HEK293T (cell line): ENCODE data around the gene RELA.

Source experiments
- BHLHE40 ChIP-seq: fragments of 450-650 bp; IDR thresholded peaks from 2 replicates; pipeline ENCODE4 v1.6.1; 2016; ENCODE audit warnings: mild to moderate bottlenecking, moderate library complexity, borderline replicate concordance
- ELF4 ChIP-seq: fragments of 450-650 bp; IDR thresholded peaks from 2 replicates; pipeline ENCODE4 v1.6.1; 2017; ENCODE audit warnings: antibody characterized with exemption
- FOXA1 ChIP-seq: fragments of 450-650 bp; IDR thresholded peaks from 2 replicates; pipeline ENCODE4 v1.6.1; 2016; ENCODE audit warnings: mild to moderate bottlenecking
- FOXK2 ChIP-seq: fragments of 450-650 bp; IDR thresholded peaks from 2 replicates; pipeline ENCODE4 v1.6.1; 2016; ENCODE audit warnings: mild to moderate bottlenecking
- FOXM1 ChIP-seq: fragments of 450-650 bp; IDR thresholded peaks from 2 replicates; pipeline ENCODE4 v1.6.1; 2017; ENCODE audit warnings: mild to moderate bottlenecking, borderline replicate concordance
- LEF1 ChIP-seq: fragments of 450-650 bp; IDR thresholded peaks from 2 replicates; pipeline ENCODE4 v1.6.1; 2017; ENCODE audit warnings: mild to moderate bottlenecking, borderline replicate concordance
- SUZ12 ChIP-seq: fragments of 450-650 bp; IDR thresholded peaks from 2 replicates; pipeline ENCODE4 v1.6.1; 2016; ENCODE audit warnings: mild to moderate bottlenecking
- TARDBP ChIP-seq: fragments of 450-650 bp; IDR thresholded peaks from 2 replicates; pipeline ENCODE4 v1.6.1; 2016

DNA sequence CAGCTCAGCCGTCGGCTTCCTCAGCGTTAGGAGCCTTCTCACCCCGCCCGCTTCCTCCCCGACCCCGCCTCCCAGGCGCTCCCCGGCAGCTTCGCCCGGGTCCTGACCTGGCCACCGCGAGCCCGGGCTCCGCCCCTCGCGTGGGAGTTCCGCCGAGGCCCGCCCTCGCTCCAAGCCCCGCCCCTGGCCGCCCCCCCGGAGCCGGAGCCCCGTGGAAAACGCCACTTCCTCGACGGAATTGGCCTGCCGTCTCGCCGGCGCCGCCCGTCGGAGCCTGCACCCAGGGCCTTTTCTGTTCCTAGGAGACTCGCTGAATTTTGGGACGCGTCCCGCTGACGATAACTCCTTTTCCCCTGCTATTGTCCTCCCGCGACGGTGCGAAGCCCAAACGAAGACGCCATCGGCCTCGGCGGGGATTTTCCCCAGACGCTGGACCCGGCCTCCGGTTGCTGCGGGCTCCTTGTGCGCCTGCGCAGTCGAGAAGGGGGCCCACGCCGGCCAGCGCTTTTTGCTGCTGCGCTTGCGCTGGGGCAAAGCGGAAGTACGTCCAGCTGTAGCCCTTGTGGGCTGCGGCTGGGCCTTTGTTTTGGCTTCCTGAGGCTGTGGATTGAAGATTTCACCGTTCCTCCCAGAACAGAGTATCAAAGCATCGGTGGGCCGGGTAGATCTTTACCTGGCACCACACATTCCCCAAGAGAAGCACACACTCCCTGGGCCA, 10.0 kb downstream of the RELA start:
- TF ChIP-seq BHLHE40 (no peak), TARDBP (no peak), LEF1 (no peak), SUZ12 (no peak), FOXM1 (no peak), ELF4 (peak; percentile 71), FOXA1 (no peak), FOXK2 (no peak)
